Peyer's patch (tissue), 4 donors: ENCODE measurements around the gene PLIN3.
"Not testable (repeated sequence)": the region's sequence is repeated elsewhere in the genome, so short reads cannot be mapped to it uniquely, and the experiment has no call there.

Experiments
- POLR2A ChIP-seq, 2 donors: fragments of 450-650 bp; IDR thresholded peaks; one replicate each; pipeline ENCODE4 v1.5.1; 2017; ENCODE audit warnings: antibody characterized with exemption in 2 of 2, mild to moderate bottlenecking in 2 of 2, moderate library complexity in 2 of 2
- TF ChIP-seq, protein P1 (sequence below), 6 experiments: fragments of 450-650 bp in 4 of 6; fragments of 200-600 bp in 2 of 6; sonication (generic) in 1 of 6; IDR thresholded peaks; one replicate each; pipeline ENCODE4 v1.5.1; 2017 to 2019; ENCODE audit warnings: antibody characterized with exemption in 6 of 6, mild to moderate bottlenecking in 3 of 6, moderate library complexity in 1 of 6

DNA sequence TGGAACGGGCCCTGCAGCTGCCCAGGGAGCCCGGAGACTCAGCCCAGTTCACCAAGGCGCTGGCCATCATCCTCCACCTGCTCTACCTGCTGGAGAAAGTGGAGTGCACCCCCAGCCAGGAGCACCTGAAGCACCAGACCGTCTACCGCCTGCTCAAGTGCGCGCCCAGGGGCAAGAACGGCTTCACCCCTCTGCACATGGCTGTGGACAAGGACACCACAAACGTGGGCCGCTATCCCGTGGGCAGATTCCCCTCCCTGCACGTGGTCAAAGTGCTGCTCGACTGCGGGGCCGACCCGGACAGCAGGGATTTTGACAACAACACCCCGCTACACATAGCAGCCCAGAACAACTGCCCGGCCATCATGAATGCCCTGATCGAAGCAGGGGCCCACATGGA, 74.2 kb downstream of the PLIN3 start:
- TF ChIP-seq, protein P1, sequence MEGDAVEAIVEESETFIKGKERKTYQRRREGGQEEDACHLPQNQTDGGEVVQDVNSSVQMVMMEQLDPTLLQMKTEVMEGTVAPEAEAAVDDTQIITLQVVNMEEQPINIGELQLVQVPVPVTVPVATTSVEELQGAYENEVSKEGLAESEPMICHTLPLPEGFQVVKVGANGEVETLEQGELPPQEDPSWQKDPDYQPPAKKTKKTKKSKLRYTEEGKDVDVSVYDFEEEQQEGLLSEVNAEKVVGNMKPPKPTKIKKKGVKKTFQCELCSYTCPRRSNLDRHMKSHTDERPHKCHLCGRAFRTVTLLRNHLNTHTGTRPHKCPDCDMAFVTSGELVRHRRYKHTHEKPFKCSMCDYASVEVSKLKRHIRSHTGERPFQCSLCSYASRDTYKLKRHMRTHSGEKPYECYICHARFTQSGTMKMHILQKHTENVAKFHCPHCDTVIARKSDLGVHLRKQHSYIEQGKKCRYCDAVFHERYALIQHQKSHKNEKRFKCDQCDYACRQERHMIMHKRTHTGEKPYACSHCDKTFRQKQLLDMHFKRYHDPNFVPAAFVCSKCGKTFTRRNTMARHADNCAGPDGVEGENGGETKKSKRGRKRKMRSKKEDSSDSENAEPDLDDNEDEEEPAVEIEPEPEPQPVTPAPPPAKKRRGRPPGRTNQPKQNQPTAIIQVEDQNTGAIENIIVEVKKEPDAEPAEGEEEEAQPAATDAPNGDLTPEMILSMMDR (IDR thresholded peaks at IDR 0.05): not testable (repeated sequence)
- TF ChIP-seq POLR2A (IDR thresholded peaks at IDR 0.05): not testable (repeated sequence)
